Breast epithelium (tissue), 3 donors: ENCODE measurements around the gene PTGER3.
"Not testable (repeated sequence)": the region's sequence is repeated elsewhere in the genome, so short reads cannot be mapped to it uniquely, and the experiment has no call there.

Experiments used
- CTCF ChIP-seq, 3 donors: fragments of 450-650 bp; IDR thresholded peaks; one replicate each; pipeline ENCODE4 v1.5.1; 2016 to 2017; ENCODE audit warnings: antibody characterized with exemption in 3 of 3, mild to moderate bottlenecking in 3 of 3, moderate library complexity in 3 of 3
- POLR2A ChIP-seq: fragments of 450-650 bp; IDR thresholded peaks from one replicate; pipeline ENCODE4 v1.6.1; 2016; ENCODE audit warnings: antibody characterized with exemption, mild to moderate bottlenecking, moderate library complexity
- POLR2AphosphoS5 ChIP-seq, 3 donors: sonication (generic); formaldehyde crosslinking; IDR thresholded peaks; one replicate each; pipeline ENCODE4 v1.6.1; 2017; ENCODE audit warnings: antibody characterized with exemption in 3 of 3

- not testable (repeated sequence) for TF ChIP-seq CTCF (IDR thresholded peaks at IDR 0.05); POLR2AphosphoS5 (IDR thresholded peaks at IDR 0.05); POLR2A
These were observed 62.3 kb downstream of the PTGER3 start for GRCh38 chr1:70985278-70985677.
